ENCODE results near the gene PLEKHA8.

GRCh38 chr7:30091491-30091912 is 63.3 kb downstream of the PLEKHA8 start:
- TF ChIP-seq CTCF (IDR thresholded peaks at IDR 0.05 in 4 of 5, conservative IDR thresholded peaks at IDR 0.05 in 1 of 5) (no peak), POLR2A (IDR thresholded peaks at IDR 0.05) (no peak)
